ENCODE results near the gene SRCIN1.
A peak's percentile ranks its signal among the peaks of the same experiment; 100 is the strongest.
"Not testable (repeated sequence)": the region's sequence is repeated elsewhere in the genome, so short reads cannot be mapped to it uniquely, and the experiment has no call there.

The SRCIN1 gene

DNA sequence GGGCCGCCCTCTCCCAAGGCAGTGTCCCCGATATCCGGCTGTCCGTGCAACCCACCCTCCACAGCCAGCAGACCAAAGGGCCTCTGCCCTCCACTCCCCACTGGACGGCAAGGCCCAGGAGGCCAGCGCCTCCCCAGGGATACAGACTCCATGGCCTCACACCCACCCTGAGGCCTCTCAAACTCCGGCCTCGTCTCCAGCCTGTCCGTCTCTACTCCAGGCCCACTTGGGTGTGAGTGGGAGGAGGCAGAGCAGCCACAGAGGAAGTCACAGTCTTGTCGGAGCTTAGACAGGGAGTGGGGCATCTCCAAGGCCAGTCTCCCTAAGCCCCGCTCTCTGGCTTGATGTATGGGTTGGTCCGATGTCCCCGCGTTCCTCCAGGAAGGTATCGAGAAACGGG is 73.3 kb downstream of the SRCIN1 start:
- Mint-ChIP-seq H3K36me3 (ENCODE audit: insufficient read depth) (no peaks in the 10 kb centered on the region), H3K9me3 (no peaks in the 10 kb centered on the region), H3K27me3 (peaks cover 84% of the 10 kb centered on the region), H3K4me3 (no peak overlapping the region), H3K27ac (ENCODE audit: low read depth) (no peak overlapping the region), H3K4me1 (no peaks in the 10 kb centered on the region)
- ATAC-seq (replicated peaks; ENCODE audit: extremely low read depth, poor library complexity, severe bottlenecking) (no peak), DNase-seq (ENCODE audit: low spot score in 2 of 2) (no peak)

DNA sequence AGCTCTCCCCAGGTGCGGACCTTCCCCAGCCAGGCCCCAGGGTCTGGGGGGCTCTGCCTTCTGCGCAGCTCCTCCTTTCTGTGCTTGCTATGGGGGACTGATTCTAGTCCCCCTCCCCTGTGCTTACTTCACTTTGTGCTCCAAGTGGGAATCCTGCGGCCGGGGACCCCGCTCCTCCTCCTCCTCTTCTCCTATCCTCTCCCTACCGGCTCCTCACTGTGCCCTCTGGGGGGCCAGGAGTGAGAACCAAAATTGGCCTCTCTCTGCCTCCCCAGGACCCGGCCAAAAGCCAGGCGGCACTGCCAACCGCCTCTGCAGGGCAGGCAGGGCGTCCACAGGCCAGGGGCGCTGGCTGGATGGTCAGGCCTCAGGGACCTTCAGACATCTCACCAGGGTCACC is 74.0 kb downstream of the SRCIN1 start:
- ATAC-seq (replicated peaks; ENCODE audit: extremely low read depth, poor library complexity, severe bottlenecking); H3K36me3 Mint-ChIP-seq (ENCODE audit: insufficient read depth); H3K27ac Mint-ChIP-seq (ENCODE audit: low read depth); DNase-seq (ENCODE audit: low spot score in 2 of 2); H3K4me1 Mint-ChIP-seq; H3K9me3 Mint-ChIP-seq; H3K4me3 Mint-ChIP-seq: not testable (repeated sequence)
- peaks cover 77% of the 10 kb centered on the region for H3K27me3 Mint-ChIP-seq

DNA sequence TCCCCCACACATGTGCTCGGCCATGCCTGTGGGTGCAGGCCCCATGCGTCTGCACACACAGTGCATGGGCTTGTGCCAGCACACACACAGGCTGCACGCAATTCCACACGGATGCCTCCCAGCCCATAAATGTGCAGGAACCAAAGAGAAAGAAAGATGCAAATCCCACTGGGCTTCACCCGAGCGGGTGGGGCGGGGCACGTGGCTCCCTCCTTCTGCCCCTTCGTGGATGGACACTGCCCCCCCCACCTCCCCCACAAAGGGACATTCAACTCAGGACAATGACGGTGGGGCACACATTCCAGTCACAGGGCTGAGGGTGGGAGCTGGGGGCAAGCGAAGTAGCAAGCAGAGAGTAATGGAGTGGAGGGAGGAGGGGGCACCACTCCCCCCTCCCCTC is 74.9 kb downstream of the SRCIN1 start:
- H3K4me3 Mint-ChIP-seq; H3K27ac Mint-ChIP-seq (ENCODE audit: low read depth); ATAC-seq (replicated peaks; ENCODE audit: extremely low read depth, poor library complexity, severe bottlenecking); H3K9me3 Mint-ChIP-seq; H3K4me1 Mint-ChIP-seq; H3K36me3 Mint-ChIP-seq (ENCODE audit: insufficient read depth); DNase-seq (ENCODE audit: low spot score in 2 of 2): not testable (repeated sequence)
- H3K27me3 Mint-ChIP-seq, result peaks cover 68% of the 10 kb centered on the region

- not testable (repeated sequence) for DNase-seq (ENCODE audit: low spot score in 2 of 2); H3K4me3 Mint-ChIP-seq; ATAC-seq (replicated peaks; ENCODE audit: extremely low read depth, poor library complexity, severe bottlenecking); H3K36me3 Mint-ChIP-seq (ENCODE audit: insufficient read depth); H3K9me3 Mint-ChIP-seq; H3K4me1 Mint-ChIP-seq
- Mint-ChIP-seq H3K27ac (ENCODE audit: low read depth) (peak overlapping the region; percentile 48), H3K27me3 (peaks cover 65% of the 10 kb centered on the region)
Observed at GRCh38 chr17:38528141-38528540, 77.6 kb downstream of the SRCIN1 start.

GRCh38 chr17:38526526-38526925 is 79.2 kb downstream of the SRCIN1 start:
- not testable (repeated sequence) for H3K4me3 Mint-ChIP-seq; ATAC-seq (replicated peaks; ENCODE audit: extremely low read depth, poor library complexity, severe bottlenecking); H3K36me3 Mint-ChIP-seq (ENCODE audit: insufficient read depth); H3K27ac Mint-ChIP-seq (ENCODE audit: low read depth); DNase-seq (ENCODE audit: low spot score in 2 of 2); H3K9me3 Mint-ChIP-seq; H3K4me1 Mint-ChIP-seq
- peaks cover 49% of the 10 kb centered on the region for H3K27me3 Mint-ChIP-seq

DNA sequence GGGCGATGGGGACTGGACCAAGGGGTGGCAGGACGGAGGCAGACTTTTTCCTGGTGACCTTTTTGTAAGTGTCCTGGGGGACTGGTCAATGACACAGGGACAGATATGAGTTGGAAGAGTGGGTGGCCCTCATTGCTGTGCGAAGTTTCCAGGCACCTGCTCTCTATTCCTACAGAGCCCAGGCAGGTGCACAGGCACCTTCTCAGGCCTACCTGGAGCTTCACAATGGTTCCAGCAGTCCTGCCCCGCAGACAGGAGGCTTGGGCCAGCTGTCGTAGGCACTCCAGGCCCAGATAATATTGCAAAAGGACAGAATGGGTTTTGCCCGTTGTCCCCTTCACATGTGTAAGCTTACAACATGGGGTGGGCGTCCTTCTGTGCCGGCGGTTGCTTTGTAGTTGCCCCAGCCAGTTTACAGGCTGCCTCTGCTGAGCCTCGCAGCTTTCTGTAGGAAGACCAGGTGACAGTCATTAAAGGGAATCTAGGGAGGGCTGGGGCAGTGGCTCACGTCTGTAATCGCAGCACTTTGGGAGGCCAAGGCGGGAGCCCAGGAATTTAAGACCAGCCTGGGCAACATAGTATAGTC is 93.2 kb downstream of the SRCIN1 start:
- Mint-ChIP-seq H3K36me3 (ENCODE audit: insufficient read depth) (no peaks in the 10 kb centered on the region), H3K4me1 (peaks cover 16% of the 10 kb centered on the region), H3K27ac (ENCODE audit: low read depth) (no peak overlapping the region), H3K4me3 (no peak overlapping the region), H3K27me3 (peaks cover 44% of the 10 kb centered on the region), H3K9me3 (no peaks in the 10 kb centered on the region)
- no peak for ATAC-seq (replicated peaks; ENCODE audit: extremely low read depth, poor library complexity, severe bottlenecking)
- no peak for DNase-seq (ENCODE audit: low spot score in 2 of 2)

DNA sequence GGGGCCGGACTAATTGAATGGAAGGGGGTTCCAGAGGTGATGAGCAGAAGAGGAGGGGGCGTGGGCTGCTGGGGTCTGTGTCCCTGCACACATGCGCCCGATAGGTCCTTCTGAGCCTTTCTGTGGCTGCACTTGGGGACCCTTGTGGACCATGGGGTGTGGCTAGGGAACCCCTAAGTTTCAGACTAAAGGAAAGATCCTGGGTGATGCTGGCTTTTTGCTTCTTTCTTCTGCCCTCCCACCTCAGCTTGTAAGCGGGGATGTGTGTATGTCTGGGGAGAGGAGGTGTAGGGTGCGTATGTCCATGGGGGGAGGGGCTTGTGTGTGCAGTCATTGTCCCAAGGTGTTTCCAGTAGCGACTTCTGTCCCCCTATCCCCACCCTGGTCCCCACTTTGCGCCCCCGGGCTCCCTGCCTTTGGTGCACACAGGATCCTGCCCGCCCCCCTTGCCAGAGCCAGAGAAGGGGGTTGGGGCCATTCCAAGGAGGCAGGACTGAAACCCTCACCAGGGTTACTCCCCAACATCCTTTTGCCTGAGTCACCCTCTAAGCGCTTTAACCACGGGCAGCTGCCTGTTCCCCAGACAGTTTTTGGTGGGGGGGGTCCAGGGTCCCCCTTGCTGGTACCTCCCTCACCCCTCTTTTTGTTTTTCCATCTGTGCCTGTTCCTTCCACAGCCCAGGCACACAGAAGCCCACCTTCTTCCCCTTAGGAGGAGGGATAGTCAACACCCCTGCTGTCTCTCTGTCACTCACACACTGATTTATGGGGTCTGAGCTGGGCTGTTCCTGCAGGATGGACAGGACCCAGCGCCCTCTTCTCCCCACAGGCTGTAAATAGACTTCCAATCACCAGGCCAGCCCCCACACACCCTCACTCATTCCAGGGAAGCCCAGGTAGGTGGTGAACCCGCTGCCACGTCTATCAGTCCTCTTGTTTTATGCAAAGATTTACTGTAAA is 94.3 kb downstream of the SRCIN1 start:
- H3K9me3 Mint-ChIP-seq, result no peaks in the 10 kb centered on the region
- no peak for ATAC-seq (replicated peaks; ENCODE audit: extremely low read depth, poor library complexity, severe bottlenecking)
- H3K27me3 Mint-ChIP-seq, result peaks cover 47% of the 10 kb centered on the region
- H3K27ac Mint-ChIP-seq (ENCODE audit: low read depth), result no peak overlapping the region
- DNase-seq (ENCODE audit: low spot score in 2 of 2), result no peak
- no peak overlapping the region for H3K4me3 Mint-ChIP-seq
- no peaks in the 10 kb centered on the region for H3K36me3 Mint-ChIP-seq (ENCODE audit: insufficient read depth)
- H3K4me1 Mint-ChIP-seq, result peaks cover 16% of the 10 kb centered on the region

DNA sequence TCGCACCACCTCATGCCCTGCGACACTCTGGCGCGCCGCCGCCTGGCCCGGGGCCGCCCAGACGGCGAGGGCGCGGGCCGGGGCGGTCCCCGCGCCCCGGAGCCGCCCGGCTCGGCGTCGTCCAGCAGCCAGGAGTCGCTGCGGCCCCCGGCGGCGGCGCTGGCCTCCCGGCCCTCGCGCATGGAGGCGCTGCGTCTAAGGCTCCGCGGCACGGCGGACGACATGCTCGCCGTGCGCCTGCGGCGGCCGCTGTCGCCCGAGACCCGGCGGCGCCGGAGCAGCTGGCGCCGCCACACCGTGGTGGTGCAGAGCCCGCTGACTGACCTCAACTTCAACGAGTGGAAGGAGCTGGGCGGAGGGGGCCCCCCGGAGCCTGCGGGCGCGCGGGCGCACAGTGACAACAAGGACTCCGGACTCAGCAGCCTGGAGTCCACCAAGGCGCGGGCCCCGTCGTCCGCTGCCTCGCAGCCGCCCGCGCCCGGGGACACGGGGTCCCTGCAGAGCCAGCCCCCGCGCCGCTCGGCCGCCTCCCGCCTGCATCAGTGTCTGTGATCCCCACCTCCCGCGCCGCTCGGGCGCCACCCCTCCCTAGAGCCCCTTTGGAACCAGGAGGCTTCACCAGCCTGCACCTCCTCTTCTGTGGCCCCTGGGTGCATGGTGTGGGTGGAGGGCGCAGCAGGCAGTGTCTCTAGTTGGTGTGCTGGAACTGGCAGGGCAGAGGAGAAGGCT is 95.2 kb downstream of the SRCIN1 start:
- no peak overlapping the region for H3K27ac Mint-ChIP-seq (ENCODE audit: low read depth)
- no peak overlapping the region for H3K4me3 Mint-ChIP-seq
- no peaks in the 10 kb centered on the region for H3K9me3 Mint-ChIP-seq
- DNase-seq (ENCODE audit: low spot score in 2 of 2) (no peak), ATAC-seq (replicated peaks; ENCODE audit: extremely low read depth, poor library complexity, severe bottlenecking) (no peak)
- peaks cover 16% of the 10 kb centered on the region for H3K4me1 Mint-ChIP-seq
- H3K27me3 Mint-ChIP-seq, result peaks cover 47% of the 10 kb centered on the region
- H3K36me3 Mint-ChIP-seq (ENCODE audit: insufficient read depth), result no peaks in the 10 kb centered on the region

- H3K36me3 Mint-ChIP-seq (ENCODE audit: insufficient read depth), result no peaks in the 10 kb centered on the region
- no peak overlapping the region for H3K27ac Mint-ChIP-seq (ENCODE audit: low read depth)
- peaks cover 16% of the 10 kb centered on the region for H3K4me1 Mint-ChIP-seq
- H3K9me3 Mint-ChIP-seq, result no peaks in the 10 kb centered on the region
- peaks cover 47% of the 10 kb centered on the region for H3K27me3 Mint-ChIP-seq
- ATAC-seq (replicated peaks; ENCODE audit: extremely low read depth, poor library complexity, severe bottlenecking) (no peak), DNase-seq (ENCODE audit: low spot score in 2 of 2) (no peak)
- H3K4me3 Mint-ChIP-seq, result peak overlapping the region; percentile 80
Observed at GRCh38 chr17:38509772-38510420, 95.9 kb downstream of the SRCIN1 start.

DNA sequence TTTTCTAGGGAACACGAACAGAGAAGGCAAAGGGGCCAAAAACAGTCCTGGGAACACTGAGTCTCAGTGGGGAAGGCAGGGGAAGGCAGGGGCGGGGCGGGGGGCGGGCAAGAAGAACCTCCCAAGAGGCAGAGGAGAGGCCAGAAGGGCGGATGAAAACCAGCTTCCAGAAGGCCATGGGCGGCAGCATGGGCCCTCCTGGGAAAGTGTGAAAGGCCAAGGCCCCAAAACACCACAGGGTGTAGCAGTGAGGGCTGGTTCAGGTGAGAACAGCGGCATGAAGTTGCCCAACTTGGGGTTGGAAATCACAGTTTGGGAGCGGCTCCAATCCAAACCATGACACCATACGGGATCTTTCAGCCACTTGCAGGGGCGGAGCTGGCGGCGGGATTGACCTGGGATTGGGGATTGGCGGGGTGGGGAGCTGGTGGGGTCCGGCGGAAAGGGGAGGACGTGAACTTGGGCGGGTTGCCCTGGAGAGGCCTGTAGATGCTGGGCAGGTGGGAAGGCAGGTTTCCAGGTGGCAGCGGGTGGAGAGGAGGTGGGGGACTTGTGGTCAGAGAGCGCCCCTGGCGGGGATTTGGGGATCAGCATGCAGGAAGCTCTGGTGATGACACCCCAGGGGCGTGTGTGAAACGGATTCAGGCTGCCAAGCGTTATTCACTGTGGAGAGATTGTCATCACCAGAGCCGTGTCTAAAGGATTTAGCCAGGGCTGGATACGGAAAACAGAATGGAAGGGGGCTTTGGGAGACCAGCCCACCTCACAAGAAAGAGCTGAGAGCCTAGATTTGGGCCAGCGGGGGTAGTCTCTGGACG is 96.6 kb downstream of the SRCIN1 start:
- peak; percentile 80 for ATAC-seq (replicated peaks; ENCODE audit: extremely low read depth, poor library complexity, severe bottlenecking)
- Mint-ChIP-seq H3K27ac (ENCODE audit: low read depth) (no peak overlapping the region), H3K4me3 (peak overlapping the region; percentile 80), H3K36me3 (ENCODE audit: insufficient read depth) (no peaks in the 10 kb centered on the region), H3K4me1 (peaks cover 16% of the 10 kb centered on the region), H3K27me3 (peaks cover 47% of the 10 kb centered on the region), H3K9me3 (no peaks in the 10 kb centered on the region)
- DNase-seq (ENCODE audit: low spot score in 2 of 2), result peak; percentile 47 to 53

DNA sequence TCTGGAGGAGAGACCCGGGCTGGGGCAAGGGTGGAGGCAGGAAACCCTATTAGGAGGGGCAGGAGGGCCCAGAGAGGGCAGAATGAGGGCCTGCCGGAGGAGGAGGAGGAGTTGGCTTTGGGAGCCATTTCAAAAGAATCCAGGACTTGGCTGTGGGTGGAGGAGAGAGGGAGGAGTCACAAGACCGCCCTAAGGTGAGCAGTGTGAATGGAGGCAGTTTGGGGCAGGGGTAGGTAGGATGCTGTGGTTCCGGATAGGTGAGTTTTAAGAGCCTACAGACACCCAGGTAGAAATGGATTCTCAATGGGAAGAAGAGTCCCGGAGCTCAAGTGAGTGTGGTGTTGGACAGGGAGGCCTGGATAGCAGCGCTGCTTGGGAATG is 97.2 kb downstream of the SRCIN1 start:
- Mint-ChIP-seq H3K27ac (ENCODE audit: low read depth) (no peak overlapping the region), H3K27me3 (peaks cover 48% of the 10 kb centered on the region), H3K9me3 (no peaks in the 10 kb centered on the region), H3K36me3 (ENCODE audit: insufficient read depth) (no peaks in the 10 kb centered on the region), H3K4me1 (peaks cover 16% of the 10 kb centered on the region), H3K4me3 (peak overlapping the region; percentile 80)
- ATAC-seq (replicated peaks; ENCODE audit: extremely low read depth, poor library complexity, severe bottlenecking) (no peak), DNase-seq (ENCODE audit: low spot score in 2 of 2) (no peak)

Data from central memory CD8-positive, alpha-beta T cell (primary cell).